ENCODE results near the gene SETBP1. TPM values are rescaled to one million over a fixed set of nuclear protein-coding genes. Genes with fewer than 3 reads are reported as not detected.

Gene SETBP1
- total and polyA plus RNA-seq, 9 of the 15 experiments (the other 6 are each of a cell fraction or from before 2014, with no cell fraction given) = under 0.01 to 0.13 (median 0.04) TPM

- Histone ChIP-seq H3K27ac (ENCODE audit: extremely low read depth, low read depth, low read length) (no peak overlapping the region), H3K27me3 (ENCODE audit: control insufficient read depth in 2 of 2, insufficient read depth in 2 of 2, low read length in 2 of 2) (peaks cover 0 to 5% of the 10 kb centered on the region in 2 experiments; a peak in 1 of 5 replicates), H3K9me1 (ENCODE audit: control insufficient read depth, insufficient read depth, low read length) (no peaks in the 10 kb centered on the region), H2AFZ (ENCODE audit: low read depth, low read length) (no peak overlapping the region), H3K4me3 (no peak overlapping the region), H3K9ac (ENCODE audit: insufficient read depth in 1 of 2, low read depth in 2 of 2, low read length in 2 of 2) (no peak overlapping the region), H3K4me2 (ENCODE audit: insufficient read depth, low read length) (no peak overlapping the region), H3K36me3 (ENCODE audit: control insufficient read depth, insufficient read depth, low read length) (no peaks in the 10 kb centered on the region), H3K79me2 (ENCODE audit: control insufficient read depth, insufficient read depth, low read length) (no peaks in the 10 kb centered on the region), H4K20me1 (replicated peaks; ENCODE audit: control insufficient read depth, insufficient read depth, low read length) (no peaks in the 10 kb centered on the region), H3K9me3 (replicated peaks; ENCODE audit: control insufficient read depth, insufficient read depth, low read depth, low read length) (no peaks in the 10 kb centered on the region), H3K4me1 (replicated peaks in 1 of 2; ENCODE audit: control insufficient read depth in 2 of 2, insufficient read depth in 2 of 2, low read length in 2 of 2) (no peaks in the 10 kb centered on the region)
- ChIA-PET CTCF (ENCODE audit: low intra/inter-chr PET ratio) (interaction anchor here (0.6 kb wide), 1 partner anchor 577 kb away, joined by 3 read pairs; the partner anchor contains the start of gene SLC14A2), POLR2A (no interaction called here)
- in situ Hi-C loops (cut with MboI) (no loop called here), intact Hi-C loops (cut with micrococcal nuclease) (no loop called here)
- FAIRE-seq = no peak
- DNase-seq (ENCODE audit: extremely low read depth in 1 of 4, low spot score in 3 of 4) = no peak
- TF ChIP-seq GABPA (tag; conservative IDR thresholded peaks at IDR 0.05; ENCODE audit: low read depth) (no peak), PRDM10 (IDR thresholded peaks at IDR 0.05; ENCODE audit: partially characterized antibody) (no peak), HDAC6 (IDR thresholded peaks at IDR 0.05; ENCODE audit: low read depth, low read length) (no peak), ZBTB11 (CRISPR knock-in tag; IDR thresholded peaks at IDR 0.05) (no peak), GABPB1 (CRISPR knock-in tag; IDR thresholded peaks at IDR 0.05) (no peak), CAMTA2 (CRISPR knock-in tag; conservative IDR thresholded peaks at IDR 0.05) (no peak), TAL1 (IDR thresholded peaks at IDR 0.05) (no peak)
- BruUV-seq (replicated peaks) = no TSS peak
- ATAC-seq = no peak
- 0% methylated on average over 2 of the region's 2 CpGs for WGBS (ENCODE audit: insufficient coverage, low coverage, missing lambda C conversion rate)
These were observed 356.9 kb downstream of the SETBP1 start for GRCh38 chr18:45037618-45038017.
